HepG2 (cell line): ENCODE data around the gene NOL4L. TPM values are rescaled to one million over a fixed set of nuclear protein-coding genes. Genes with fewer than 3 reads are reported as not detected.
A peak's percentile ranks its signal among the peaks of the same experiment; 100 is the strongest.
"Not testable (repeated sequence)": the region's sequence is repeated elsewhere in the genome, so short reads cannot be mapped to it uniquely, and the experiment has no call there.

Experiments
- ATAC-seq: fragments of 200-7000 bp; cut with Tn5 transposase; 3 replicates; pipeline ENCODE4 v1.9.1; 2020; ENCODE audit warnings: mild to moderate bottlenecking, moderate library complexity
- BruUV-seq: library from RNA; stranded (reverse); fragments of 400-500 nt; replicated peaks from 2 replicates; lab custom pipeline; 2021; lab: Mats Ljungman, UMichigan
- CTCF ChIA-PET: fragments of 300-600 bp; formaldehyde crosslinking; extraction: SDS; loops from one replicate; lab custom pipeline; 2021; ENCODE audit warnings: low total read pairs, inconsistent platforms, low intra/inter-chr PET ratio; lab: Yijun Ruan, JAX
- POLR2A ChIA-PET: fragments of 350-600 bp; sonication (Branson Sonifier 250); formaldehyde crosslinking; loops from one replicate; lab custom pipeline; 2020; ENCODE audit warnings: antibody characterized with exemption, inconsistent platforms; lab: Yijun Ruan, JAX
- DNase-seq: peaks from one replicate; pipeline ENCODE4 v3.0.0-alpha.2; 2015; ENCODE audit warnings: low spot score
- FAIRE-seq: peaks from 3 replicates; lab custom pipeline; 2011; peaks lifted over from hg19 to GRCh38; lab: Jason Lieb, UNC
- H2AFZ ChIP-seq: one replicate; pipeline ENCODE4 v1.6.1; 2011; ENCODE audit warnings: low read length, inconsistent platforms
- H3K27ac ChIP-seq: fragments of 300-600 bp; 3 replicates; pipeline ENCODE4 v1.8.0; 2011; ENCODE audit warnings: mixed run types, mild to moderate bottlenecking, mixed read lengths, low read length, inconsistent platforms; ENCODE audit not compliant: insufficient read depth; ENCODE audit errors: extremely low read length
- H3K27me3 ChIP-seq, 2 experiments: fragments of 200-600 bp in 1 of 2; 2 replicates in 1 of 2; 3 replicates in 1 of 2; pipeline versions ENCODE4 v1.6.0 to v1.8.0; 2011; ENCODE audit warnings: low read length in 2 of 2, mild to moderate bottlenecking in 2 of 2, moderate library complexity in 2 of 2, inconsistent platforms in 1 of 2; ENCODE audit not compliant: insufficient read depth in 2 of 2, control insufficient read depth in 1 of 2
- H3K36me3 ChIP-seq, 2 experiments: fragments of 200-600 bp in 1 of 2; replicated peaks in 1 of 2; 2 replicates in 1 of 2; 3 replicates in 1 of 2; pipeline versions ENCODE4 v1.5.1 to v1.8.0; 2011; ENCODE audit warnings: low read length in 2 of 2, inconsistent platforms in 1 of 2; ENCODE audit not compliant: insufficient read depth in 2 of 2, control insufficient read depth in 1 of 2
- H3K4me1 ChIP-seq: 2 replicates; pipeline ENCODE4 v1.5.1; 2012; ENCODE audit warnings: low read length, inconsistent platforms; ENCODE audit not compliant: insufficient read depth
- H3K4me2 ChIP-seq: 2 replicates; pipeline ENCODE4 v1.6.0; 2011; ENCODE audit warnings: low read depth, low read length, inconsistent platforms
- H3K4me3 ChIP-seq, 3 experiments: fragments of 200-600 bp in 1 of 3; sonication (generic), shearing (Covaris generic) in 1 of 3; replicated peaks in 1 of 3; 2 replicates each; pipeline ENCODE4 v1.5.1; 2011 to 2016; ENCODE audit warnings: low read length in 3 of 3, inconsistent platforms in 2 of 3, low read depth in 2 of 3, mild to moderate bottlenecking in 2 of 3, control low read depth in 1 of 3, mixed read lengths in 1 of 3; ENCODE audit not compliant: insufficient read depth in 1 of 3
- H3K79me2 ChIP-seq: one replicate; pipeline ENCODE4 v1.6.1; 2011; ENCODE audit warnings: low read length, inconsistent platforms; ENCODE audit not compliant: insufficient read depth
- H3K9ac ChIP-seq: 2 replicates; pipeline ENCODE4 v1.6.0; 2011; ENCODE audit warnings: mild to moderate bottlenecking, low read depth, low read length, inconsistent platforms; ENCODE audit not compliant: insufficient read depth
- H3K9me3 ChIP-seq: 2 replicates; pipeline ENCODE4 v1.5.1; 2012; ENCODE audit warnings: mild to moderate bottlenecking, low read length
- H4K20me1 ChIP-seq: 2 replicates; pipeline ENCODE4 v1.6.0; 2011; ENCODE audit warnings: inconsistent platforms, mild to moderate bottlenecking, low read length, moderate library complexity; ENCODE audit not compliant: insufficient read depth
- FOXP1 ChIP-seq, 2 experiments: fragments of 450-650 bp in 1 of 2; IDR thresholded peaks; 2 replicates each; pipeline ENCODE4 v1.6.1; 2017 to 2018; ENCODE audit warnings: antibody characterized with exemption in 1 of 2
- RNF2 ChIP-seq: fragments of 450-650 bp; conservative IDR thresholded peaks from 2 replicates; pipeline ENCODE4 v1.6.1; 2016; ENCODE audit warnings: low read depth
- SNAI1 ChIP-seq: sonication (generic); formaldehyde crosslinking; IDR thresholded peaks from 2 replicates; pipeline ENCODE4 v1.5.0; 2020; ENCODE audit warnings: mild to moderate bottlenecking, missing genetic modification reagents, borderline replicate concordance
- TOPORS ChIP-seq: sonication (generic); formaldehyde crosslinking; IDR thresholded peaks from 2 replicates; pipeline ENCODE4 v1.8.0; 2023; ENCODE audit warnings: mild to moderate bottlenecking, missing genetic modification reagents
- ZNF318 ChIP-seq: sonication (generic); formaldehyde crosslinking; IDR thresholded peaks from 2 replicates; pipeline ENCODE4 v1.4.0; 2020; ENCODE audit warnings: mild to moderate bottlenecking, missing genetic modification reagents
- ZNF333 ChIP-seq: sonication (generic); formaldehyde crosslinking; IDR thresholded peaks from 2 replicates; pipeline ENCODE4 v1.4.0; 2020; ENCODE audit warnings: mild to moderate bottlenecking, missing genetic modification reagents, borderline replicate concordance
- ZNF770 ChIP-seq: sonication (generic); formaldehyde crosslinking; IDR thresholded peaks from 2 replicates; pipeline ENCODE4 v1.5.0; 2020; ENCODE audit warnings: mild to moderate bottlenecking, missing genetic modification reagents
- WGBS: methylation state at CpG from one replicate; pipeline ENCODE4 v1.1.6; 2017; ENCODE audit warnings: low lambda C conversion rate; 5-methylcytosine and 5-hydroxymethylcytosine counted together
- in situ Hi-C: cut with HindIII; loops from 2 replicates; pipeline ENCODE4 v1.10.0; 2017; ENCODE audit warnings: low pct_unique_long_range_greater_than_20kb; ENCODE audit not compliant: extremely low pct_ligation_motif_present
- intact Hi-C: fragments of 100-400 bp; cut with micrococcal nuclease; formaldehyde crosslinking; loops from one replicate; pipeline ENCODE4 v1.10.0; 2022; ENCODE audit not compliant: unreplicated experiment
- polyA plus RNA-seq, 8 experiments: library from polyadenylated mRNA; depleted of rRNA in 3 of 8; stranded (reverse) in 7 of 8; unstranded in 1 of 8; fragments of >200 nt; fragmentation: Illumina TruSeq in 4 of 8; extraction: Trizol in 4 of 8; gene quantifications; 2 replicates each; pipeline versions ENCODE4 v1.2.1 to v1.2.3, GENCODE V29; 2011 to 2016; ENCODE audit warnings: low read depth in 4 of 8, missing spikeins in 1 of 8, mixed read lengths in 1 of 8; ENCODE audit not compliant: insufficient read depth in 1 of 8
- total RNA-seq, 5 experiments: library from RNA; depleted of rRNA; stranded (reverse); fragments of >200 nt; fragmentation: Illumina TruSeq; extraction: Trizol; gene quantifications; 2 replicates each; pipeline ENCODE4 v1.2.3, GENCODE V29; 2016; ENCODE audit warnings: low read depth in 1 of 5

NOL4L gene
- total and polyA plus RNA-seq, 2 of the 13 experiments (the other 11 are each of a cell fraction or from before 2014, with no cell fraction given): 16.6 to 35.4 TPM

GRCh38 chr20:32594669-32595068 lies 9.5 kb upstream of the NOL4L start:
- TF ChIP-seq FOXP1 (IDR thresholded peaks at IDR 0.05): 0 out of 2 replicates have a peak, but pooled peaks have one; percentile 29
- H3K36me3 ChIP-seq; FAIRE-seq; H3K4me3 ChIP-seq; POLR2A ChIA-PET; H3K79me2 ChIP-seq; CTCF ChIA-PET; BruUV-seq; H3K27ac ChIP-seq; H2AFZ ChIP-seq; in situ Hi-C loops; H3K4me2 ChIP-seq; H3K9ac ChIP-seq; ATAC-seq; H3K9me3 ChIP-seq; DNase-seq; H4K20me1 ChIP-seq; H3K4me1 ChIP-seq; TF ChIP-seq FOXP1 (CRISPR knock-in tag; IDR thresholded peaks at IDR 0.05): not testable (repeated sequence)
- TF ChIP-seq ZNF770 (CRISPR knock-in tag): peak; percentile 22; the same call in 1 of the 2 replicates
- WGBS: 68% methylated on average over 5 of the region's 5 CpGs
- intact Hi-C loops: loop anchor here (5.0 kb wide), 1 partner anchor 372 kb away; no protein-coding TSS in a partner anchor
- H3K27me3 ChIP-seq: peaks cover 22 to 73% of the 10 kb centered on the region in 2 experiments; a peak in 4 of 5 replicates

GRCh38 chr20:32594204-32594603 lies 9.1 kb upstream of the NOL4L start:
- H3K9ac ChIP-seq: no peak overlapping the region
- no peaks in the 10 kb centered on the region for H3K79me2 ChIP-seq
- ChIA-PET POLR2A (no interaction called here), CTCF (no interaction called here)
- peaks cover 4% of the 10 kb centered on the region; the same call in 1 of the 2 replicates for H3K4me1 ChIP-seq
- no peaks in the 10 kb centered on the region for H3K9me3 ChIP-seq
- no peak overlapping the region for H3K4me2 ChIP-seq
- no peak overlapping the region for H2AFZ ChIP-seq
- intact Hi-C loops (loop anchor here (5.0 kb wide), 1 partner anchor 372 kb away; no protein-coding TSS in a partner anchor), in situ Hi-C loops (no loop called here)
- H3K27ac ChIP-seq: no peak overlapping the region
- H3K4me3 ChIP-seq: no peak overlapping the region
- FAIRE-seq: no peak
- H3K27me3 ChIP-seq: peaks cover 25 to 78% of the 10 kb centered on the region in 2 experiments; a peak in 4 of 5 replicates
- ATAC-seq: no peak
- H3K36me3 ChIP-seq: no peaks in the 10 kb centered on the region
- WGBS: 41% methylated on average over 5 of the region's 5 CpGs
- DNase-seq: no peak
- H4K20me1 ChIP-seq: no peaks in the 10 kb centered on the region
- no TSS peak for BruUV-seq
- TF ChIP-seq RNF2 (no peak), ZNF333 (CRISPR knock-in tag) (0 out of 2 replicates have a peak, but pooled peaks have one; percentile 14), SNAI1 (CRISPR knock-in tag) (no peak), TOPORS (CRISPR knock-in tag) (no peak), ZNF318 (no peak)
